Lung (tissue), 12 donors: Measurements from ENCODE around the gene CCL2. TPM values are rescaled to one million over a fixed set of nuclear protein-coding genes. Genes with fewer than 3 reads are reported as not detected.

Experiments
- ATAC-seq: fragments of 200-7000 bp; cut with Tn5 transposase; one replicate; pipeline ENCODE4 v1.9.1; 2020; ENCODE audit warnings: moderate number of reproducible peaks; ENCODE audit not compliant: insufficient read depth, low FRiP score
- DNase-seq, 3 donors: peaks; one replicate each; pipeline ENCODE4 v3.0.0-alpha.2; 2013 to 2017
- H3K27ac ChIP-seq, 2 donors: one replicate each; pipeline ENCODE4 v1.5.1; 2013; ENCODE audit warnings: mild to moderate bottlenecking in 2 of 2, moderate library complexity in 2 of 2, control low read depth in 1 of 2, inconsistent platforms in 1 of 2, low read depth in 1 of 2, low read length in 1 of 2
- H3K27me3 ChIP-seq, 3 donors: one replicate each; pipeline ENCODE4 v1.5.1; 2013; ENCODE audit warnings: low read length in 2 of 3; ENCODE audit not compliant: control insufficient read depth in 3 of 3, insufficient read depth in 3 of 3
- H3K36me3 ChIP-seq, 4 donors: one replicate each; pipeline ENCODE4 v1.5.1; 2013; ENCODE audit warnings: low read length in 4 of 4, mild to moderate bottlenecking in 1 of 4, moderate library complexity in 1 of 4; ENCODE audit not compliant: control insufficient read depth in 4 of 4, insufficient read depth in 4 of 4
- H3K4me1 ChIP-seq, 5 donors: one replicate each; pipeline ENCODE4 v1.5.1; 2013; ENCODE audit warnings: low read length in 5 of 5, mild to moderate bottlenecking in 2 of 5, moderate library complexity in 1 of 5; ENCODE audit not compliant: control insufficient read depth in 5 of 5, insufficient read depth in 5 of 5
- H3K4me3 ChIP-seq: one replicate; pipeline ENCODE4 v1.5.1; 2013; ENCODE audit warnings: mild to moderate bottlenecking, control low read depth, moderate library complexity
- H3K9ac ChIP-seq, 2 donors: one replicate each; pipeline ENCODE4 v1.5.1; 2013; ENCODE audit warnings: low read length in 2 of 2, control low read depth in 1 of 2; ENCODE audit not compliant: insufficient read depth in 1 of 2
- H3K9me3 ChIP-seq, 4 donors: one replicate each; pipeline ENCODE4 v1.5.1; 2013; ENCODE audit warnings: low read length in 3 of 4, mild to moderate bottlenecking in 1 of 4, moderate library complexity in 1 of 4; ENCODE audit not compliant: control insufficient read depth in 4 of 4, insufficient read depth in 3 of 4
- WGBS, 2 donors: extraction: QIAGEN DNeasy Blood & Tissue Kit; methylation state at CpG; one replicate each; pipeline ENCODE4 v1.1.7; 2013; 5-methylcytosine and 5-hydroxymethylcytosine counted together
- polyA plus RNA-seq, 2 donors: library from polyadenylated mRNA; stranded (reverse); fragments of 200-250 nt; gene quantifications; one replicate each; pipeline ENCODE4 v1.2.1, GENCODE V29; 2013
- total RNA-seq, 2 donors: library from RNA; depleted of rRNA in 1 of 2; stranded (reverse); fragments of >200 nt in 1 of 2; gene quantifications; one replicate each; pipeline ENCODE4 v1.2.1, GENCODE V29; 2014 to 2021
- TF ChIP-seq, protein P1 (sequence below): IDR thresholded peaks from 2 replicates; pipeline ENCODE4 v1.5.1; 2012; ENCODE audit warnings: mild to moderate bottlenecking; ENCODE audit errors: control extremely low read depth, extremely low read depth
- donor health status: control.
- donor health status: control.
- donor health status: Bipolar disorder and iron deficiency.
- donor health status: healthy.
- donor health status: DM: yes; HTN: yes; CAD: no.

CCL2 gene
- total and polyA plus RNA-seq, 4 donors, result 80.8 to 1,172 (median 160) TPM

DNA sequence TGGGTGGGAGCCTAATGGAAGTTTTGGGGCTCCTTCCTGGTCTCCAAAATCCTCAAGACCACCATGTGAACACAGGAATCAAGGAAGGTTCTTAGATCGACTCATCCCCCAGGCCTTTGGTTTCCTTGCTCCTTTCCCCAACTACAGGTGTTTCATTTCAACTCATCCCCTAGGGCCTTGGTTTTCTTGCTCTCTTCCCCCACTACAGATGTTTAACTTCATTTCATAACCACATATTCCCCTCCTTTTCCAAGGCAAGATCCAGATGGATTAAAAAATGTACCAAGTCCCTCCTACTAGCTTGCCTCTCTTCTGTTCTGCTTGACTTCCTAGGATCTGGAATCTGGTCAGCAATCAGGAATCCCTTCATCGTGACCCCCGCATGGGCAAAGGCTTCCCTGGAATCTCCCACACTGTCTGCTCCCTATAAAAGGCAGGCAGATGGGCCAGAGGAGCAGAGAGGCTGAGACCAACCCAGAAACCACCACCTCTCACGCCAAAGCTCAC is 30.3 kb downstream of the CCL2 start, which contains the start of gene CCL11:
CCL11 (plus strand) TSS at position 457 of the 507 bp plus-strand sequence. CDS start 67 bp downstream, outside the sequence.
- WGBS, 2 donors, result 78 to 86% methylated on average over 4 of the region's 4 CpGs
- DNase-seq, result peak in 2 of 3 donors; percentile 21 to 45
- peaks cover 0 to 2% (median 0%) of the 10 kb centered on the region in 3 donors for H3K27me3 ChIP-seq
- no peaks in the 10 kb centered on the region for H3K9me3 ChIP-seq
- H3K4me3 ChIP-seq, result no peak within 1 kb of the TSS
- no peaks in the 10 kb centered on the region for H3K36me3 ChIP-seq
- H3K4me1 ChIP-seq, result peaks cover 0 to 9% (median 4%) of the 10 kb centered on the region in 5 donors
- H3K27ac ChIP-seq, result no peak within 1 kb of the TSS
- H3K9ac ChIP-seq, result no peak within 1 kb of the TSS
- ATAC-seq, result no peak
- TF ChIP-seq, protein P1, sequence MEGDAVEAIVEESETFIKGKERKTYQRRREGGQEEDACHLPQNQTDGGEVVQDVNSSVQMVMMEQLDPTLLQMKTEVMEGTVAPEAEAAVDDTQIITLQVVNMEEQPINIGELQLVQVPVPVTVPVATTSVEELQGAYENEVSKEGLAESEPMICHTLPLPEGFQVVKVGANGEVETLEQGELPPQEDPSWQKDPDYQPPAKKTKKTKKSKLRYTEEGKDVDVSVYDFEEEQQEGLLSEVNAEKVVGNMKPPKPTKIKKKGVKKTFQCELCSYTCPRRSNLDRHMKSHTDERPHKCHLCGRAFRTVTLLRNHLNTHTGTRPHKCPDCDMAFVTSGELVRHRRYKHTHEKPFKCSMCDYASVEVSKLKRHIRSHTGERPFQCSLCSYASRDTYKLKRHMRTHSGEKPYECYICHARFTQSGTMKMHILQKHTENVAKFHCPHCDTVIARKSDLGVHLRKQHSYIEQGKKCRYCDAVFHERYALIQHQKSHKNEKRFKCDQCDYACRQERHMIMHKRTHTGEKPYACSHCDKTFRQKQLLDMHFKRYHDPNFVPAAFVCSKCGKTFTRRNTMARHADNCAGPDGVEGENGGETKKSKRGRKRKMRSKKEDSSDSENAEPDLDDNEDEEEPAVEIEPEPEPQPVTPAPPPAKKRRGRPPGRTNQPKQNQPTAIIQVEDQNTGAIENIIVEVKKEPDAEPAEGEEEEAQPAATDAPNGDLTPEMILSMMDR, result no peak

DNA sequence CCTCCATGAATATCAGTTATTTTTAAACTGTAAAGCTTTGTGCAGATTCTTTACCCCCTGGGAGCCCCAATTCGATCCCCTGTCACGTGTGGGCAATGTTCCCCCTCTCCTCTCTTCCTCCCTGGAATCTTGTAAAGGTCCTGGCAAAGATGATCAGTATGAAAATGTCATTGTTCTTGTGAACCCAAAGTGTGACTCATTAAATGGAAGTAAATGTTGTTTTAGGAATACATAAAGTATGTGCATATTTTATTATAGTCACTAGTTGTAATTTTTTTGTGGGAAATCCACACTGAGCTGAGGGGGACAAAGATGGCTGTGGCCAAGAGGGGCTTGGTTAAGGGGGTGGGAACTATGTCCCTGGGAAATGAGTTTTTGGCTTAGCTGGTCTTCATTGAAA is 32.8 kb downstream of the CCL2 start:
- Histone ChIP-seq H3K27me3 (peaks cover 0 to 2% (median 0%) of the 10 kb centered on the region in 3 donors), H3K9me3 (no peaks in the 10 kb centered on the region), H3K4me1 (peaks cover 0 to 9% (median 4%) of the 10 kb centered on the region in 5 donors), H3K27ac (no peak overlapping the region), H3K4me3 (no peak overlapping the region), H3K9ac (no peak overlapping the region), H3K36me3 (no peaks in the 10 kb centered on the region)
- TF ChIP-seq, protein P1, result no peak
- WGBS, 2 donors, result 54 to 65% methylated on average over 2 of the region's 2 CpGs
- DNase-seq (no peak), ATAC-seq (no peak)

DNA sequence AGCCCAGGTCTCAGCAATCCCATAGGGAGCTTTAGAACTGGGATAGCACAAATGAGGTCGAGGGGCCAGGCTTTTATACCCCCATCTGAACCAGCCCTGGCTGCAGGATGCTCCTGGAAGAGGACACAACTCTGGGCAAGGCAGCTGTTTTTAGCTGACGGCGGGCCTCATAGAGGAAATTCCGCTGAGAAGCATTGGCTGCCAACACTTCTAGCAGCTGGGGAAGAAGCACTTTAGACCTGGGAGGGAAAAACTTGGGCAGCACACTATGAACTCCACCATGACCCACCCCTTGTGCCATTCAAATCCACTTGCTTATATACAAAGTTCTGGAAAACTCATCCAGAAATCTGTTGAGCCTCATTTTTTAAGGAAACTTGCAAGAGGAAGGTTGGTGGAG is 35.5 kb downstream of the CCL2 start:
- Histone ChIP-seq H3K9me3 (no peaks in the 10 kb centered on the region), H3K27ac (no peak overlapping the region), H3K36me3 (no peaks in the 10 kb centered on the region), H3K27me3 (peaks cover 0 to 2% (median 0%) of the 10 kb centered on the region in 3 donors), H3K9ac (no peak overlapping the region), H3K4me1 (peaks cover 0 to 2% (median 0%) of the 10 kb centered on the region in 5 donors), H3K4me3 (no peak overlapping the region)
- TF ChIP-seq, protein P1, result no peak
- WGBS, 2 donors, result 72 to 73% methylated on average over 4 of the region's 4 CpGs
- ATAC-seq (no peak), DNase-seq (peak in 1 of 3 donors; percentile 22)
